Activated naive CD4-positive, alpha-beta T cell treated with anti-CD3 and anti-CD28 coated beads, Interleukin-2, amount 50 U/mL, for 16 hours (primary cell): ENCODE data around the gene VAPB.

ENCODE experiments used
- DNase-seq: peaks from one replicate; pipeline ENCODE4 v3.0.0-alpha.2; 2020

The VAPB gene

GRCh38 chr20:58466095-58466708, 77.2 kb downstream of the VAPB start:
- no peak for DNase-seq

- no peak for DNase-seq
Measured at GRCh38 chr20:58466729-58467571, 77.9 kb downstream of the VAPB start.

- DNase-seq, result no peak
Measured at GRCh38 chr20:58467572-58468527, 78.8 kb downstream of the VAPB start.

GRCh38 chr20:58469616-58470015, 80.6 kb downstream of the VAPB start:
- DNase-seq, result no peak

- no peak for DNase-seq
Measured at GRCh38 chr20:58470336-58471192, 81.5 kb downstream of the VAPB start.

GRCh38 chr20:58471193-58472164, 82.5 kb downstream of the VAPB start:
- no peak for DNase-seq

GRCh38 chr20:58472273-58473018, 83.4 kb downstream of the VAPB start:
- no peak for DNase-seq

GRCh38 chr20:58473453-58474425, 84.7 kb downstream of the VAPB start:
- DNase-seq, result no peak

- DNase-seq, result no peak
Measured at GRCh38 chr20:58475466-58475865, 86.4 kb downstream of the VAPB start.

GRCh38 chr20:58478141-58478805, 89.2 kb downstream of the VAPB start:
- DNase-seq, result no peak

- no peak for DNase-seq
Measured at GRCh38 chr20:58479726-58480440, 90.9 kb downstream of the VAPB start.

GRCh38 chr20:58480551-58481336, 91.7 kb downstream of the VAPB start:
- DNase-seq, result no peak

- peak; percentile 73 for DNase-seq
Measured at GRCh38 chr20:58481481-58482021, 92.5 kb downstream of the VAPB start.

- DNase-seq, result no peak
Measured at GRCh38 chr20:58482416-58482815, 93.4 kb downstream of the VAPB start.

- DNase-seq, result no peak
Measured at GRCh38 chr20:58483051-58483450, 94.0 kb downstream of the VAPB start.

- no peak for DNase-seq
Measured at GRCh38 chr20:58483470-58483869, 94.4 kb downstream of the VAPB start.

- no peak for DNase-seq
Measured at GRCh38 chr20:58485393-58485792, 96.4 kb downstream of the VAPB start.
